ENCODE results near the gene DIS3L2. TPM values are rescaled to one million over a fixed set of nuclear protein-coding genes. Genes with fewer than 3 reads are reported as not detected.

DIS3L2 gene
- total and polyA plus RNA-seq, 2 experiments from 2014 or later = 9.3 to 15.6 TPM

DNA sequence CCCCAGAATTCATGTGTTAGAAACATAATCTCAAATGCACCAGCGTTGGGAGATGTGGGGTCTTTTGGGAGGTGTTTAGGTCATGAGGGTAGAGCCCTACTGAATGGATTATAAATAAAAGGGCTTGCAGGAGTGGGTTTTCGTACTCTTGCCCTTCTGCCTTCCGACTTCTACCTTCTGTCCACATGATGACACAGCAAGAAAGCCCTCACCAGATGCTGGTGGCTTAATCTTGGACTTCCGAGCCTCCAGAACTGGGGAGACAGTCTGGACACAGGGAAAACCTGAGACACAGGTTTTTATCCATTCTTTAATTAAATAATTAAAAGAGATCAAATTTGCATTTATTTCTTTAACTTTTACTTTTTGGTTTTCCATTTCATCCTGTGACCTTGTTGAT, 87.8 kb downstream of the DIS3L2 start:
- Histone ChIP-seq H3K4me2 (ENCODE audit: unreplicated experiment) (no peak overlapping the region), H3K9me2 (ENCODE audit: insufficient read depth) (no peaks in the 10 kb centered on the region), H3K9ac (no peak overlapping the region), H3K27me3 (replicated peaks; ENCODE audit: insufficient read depth) (no peaks in the 10 kb centered on the region), H3K79me2 (ENCODE audit: insufficient read depth) (peaks cover 5% of the 10 kb centered on the region; the same call in 1 of the 2 replicates), H2AFZ (no peak overlapping the region), H3K9me3 (ENCODE audit: low read depth) (no peaks in the 10 kb centered on the region), H3K4me3 (no peak overlapping the region), H3K27ac (no peak overlapping the region), H4K20me1 (ENCODE audit: insufficient read depth) (no peaks in the 10 kb centered on the region), H3K36me3 (ENCODE audit: low read depth) (no peaks in the 10 kb centered on the region), H3F3A (ENCODE audit: insufficient read depth) (no peaks in the 10 kb centered on the region), H3K4me1 (ENCODE audit: insufficient read depth) (no peaks in the 10 kb centered on the region)
- DNase-seq = no peak
- WGBS, 2 experiments (ENCODE audit: low coverage in 1 of 2, low lambda C conversion rate in 2 of 2, missing lambda C conversion rate in 2 of 2) = 96% methylated on average over 4 of the region's 4 CpGs
- in situ Hi-C loops (cut with MboI) = no loop called here
- TF ChIP-seq EZH2phosphoT487 (IDR thresholded peaks at IDR 0.05; ENCODE audit: insufficient read depth, low read depth) (no peak), EZH2 (IDR thresholded peaks at IDR 0.05; ENCODE audit: insufficient read depth, poor library complexity, severe bottlenecking) (no peak)

DNA sequence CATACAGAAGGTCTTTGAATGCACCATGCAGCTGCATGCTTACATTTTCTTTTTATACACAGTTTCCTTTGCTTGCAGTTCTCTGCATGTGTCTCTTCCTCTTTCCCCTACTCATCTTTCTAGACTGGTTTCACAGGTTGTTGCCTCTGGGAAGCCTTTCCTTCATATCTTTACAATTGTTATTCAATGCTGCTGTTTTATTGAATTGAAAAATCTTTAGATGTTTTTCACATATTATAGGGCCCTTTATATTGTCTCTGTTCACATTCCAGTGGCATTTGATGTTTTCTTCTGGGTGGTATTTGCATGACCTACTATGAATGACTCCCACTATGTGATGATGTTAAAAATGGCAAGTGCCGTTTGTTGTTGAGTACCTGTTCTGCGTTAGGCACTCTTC, 91.1 kb downstream of the DIS3L2 start:
- H3K27me3 ChIP-seq (replicated peaks; ENCODE audit: insufficient read depth) = no peaks in the 10 kb centered on the region
- no peak overlapping the region for H3K4me2 ChIP-seq (ENCODE audit: unreplicated experiment)
- H3F3A ChIP-seq (ENCODE audit: insufficient read depth) = no peaks in the 10 kb centered on the region
- H3K9me2 ChIP-seq (ENCODE audit: insufficient read depth) = no peaks in the 10 kb centered on the region
- H3K36me3 ChIP-seq (ENCODE audit: low read depth) = no peaks in the 10 kb centered on the region
- in situ Hi-C loops (cut with MboI) = no loop called here
- no peak overlapping the region for H3K9ac ChIP-seq
- TF ChIP-seq EZH2phosphoT487 (IDR thresholded peaks at IDR 0.05; ENCODE audit: insufficient read depth, low read depth) = no peak
- TF ChIP-seq EZH2 (IDR thresholded peaks at IDR 0.05; ENCODE audit: insufficient read depth, poor library complexity, severe bottlenecking) = no peak
- no peak overlapping the region for H3K4me3 ChIP-seq
- peaks cover 11% of the 10 kb centered on the region for H3K79me2 ChIP-seq (ENCODE audit: insufficient read depth)
- H3K4me1 ChIP-seq (ENCODE audit: insufficient read depth) = no peaks in the 10 kb centered on the region
- 64 to 75% methylated on average over 2 of the region's 2 CpGs for WGBS, 2 experiments (ENCODE audit: low coverage in 1 of 2, low lambda C conversion rate in 2 of 2, missing lambda C conversion rate in 2 of 2)
- no peaks in the 10 kb centered on the region for H3K9me3 ChIP-seq (ENCODE audit: low read depth)
- H2AFZ ChIP-seq = no peak overlapping the region
- H4K20me1 ChIP-seq (ENCODE audit: insufficient read depth) = no peaks in the 10 kb centered on the region
- no peak overlapping the region for H3K27ac ChIP-seq
- no peak for DNase-seq

DNA sequence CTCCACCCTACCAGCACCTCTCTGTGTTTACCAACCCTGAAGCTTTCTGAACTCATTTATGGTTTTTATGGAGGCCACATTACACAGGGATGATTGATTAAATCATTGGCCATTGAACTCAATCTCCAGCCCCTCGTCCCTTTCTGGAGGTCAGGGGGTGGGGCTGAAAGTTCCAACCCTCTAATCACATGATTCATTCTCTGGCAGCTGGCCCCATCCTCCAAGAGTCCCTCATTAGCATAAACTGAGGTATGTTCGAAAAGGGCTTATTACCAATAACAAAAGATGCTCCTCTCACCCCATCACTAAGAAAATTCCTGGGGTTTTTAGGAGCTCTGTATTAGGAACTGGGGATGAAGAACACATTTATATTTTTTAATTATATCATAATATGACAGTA, 92.3 kb downstream of the DIS3L2 start:
- Histone ChIP-seq H3K79me2 (ENCODE audit: insufficient read depth) (peaks cover 6% of the 10 kb centered on the region; the same call in 1 of the 2 replicates), H3K27me3 (replicated peaks; ENCODE audit: insufficient read depth) (no peaks in the 10 kb centered on the region), H4K20me1 (ENCODE audit: insufficient read depth) (no peaks in the 10 kb centered on the region), H3K4me3 (no peak overlapping the region), H3K4me2 (ENCODE audit: unreplicated experiment) (no peak overlapping the region), H3K9me3 (ENCODE audit: low read depth) (no peaks in the 10 kb centered on the region), H3K27ac (no peak overlapping the region), H3K9ac (no peak overlapping the region), H3K36me3 (ENCODE audit: low read depth) (no peaks in the 10 kb centered on the region), H3F3A (ENCODE audit: insufficient read depth) (no peaks in the 10 kb centered on the region), H3K4me1 (ENCODE audit: insufficient read depth) (no peaks in the 10 kb centered on the region), H2AFZ (no peak overlapping the region), H3K9me2 (ENCODE audit: insufficient read depth) (no peaks in the 10 kb centered on the region)
- 90 to 98% methylated on average over 2 of the region's 2 CpGs for WGBS, 2 experiments (ENCODE audit: low coverage in 1 of 2, low lambda C conversion rate in 2 of 2, missing lambda C conversion rate in 2 of 2)
- TF ChIP-seq EZH2 (IDR thresholded peaks at IDR 0.05; ENCODE audit: insufficient read depth, poor library complexity, severe bottlenecking) (no peak), EZH2phosphoT487 (IDR thresholded peaks at IDR 0.05; ENCODE audit: insufficient read depth, low read depth) (no peak)
- no peak for DNase-seq
- in situ Hi-C loops (cut with MboI) = no loop called here

DNA sequence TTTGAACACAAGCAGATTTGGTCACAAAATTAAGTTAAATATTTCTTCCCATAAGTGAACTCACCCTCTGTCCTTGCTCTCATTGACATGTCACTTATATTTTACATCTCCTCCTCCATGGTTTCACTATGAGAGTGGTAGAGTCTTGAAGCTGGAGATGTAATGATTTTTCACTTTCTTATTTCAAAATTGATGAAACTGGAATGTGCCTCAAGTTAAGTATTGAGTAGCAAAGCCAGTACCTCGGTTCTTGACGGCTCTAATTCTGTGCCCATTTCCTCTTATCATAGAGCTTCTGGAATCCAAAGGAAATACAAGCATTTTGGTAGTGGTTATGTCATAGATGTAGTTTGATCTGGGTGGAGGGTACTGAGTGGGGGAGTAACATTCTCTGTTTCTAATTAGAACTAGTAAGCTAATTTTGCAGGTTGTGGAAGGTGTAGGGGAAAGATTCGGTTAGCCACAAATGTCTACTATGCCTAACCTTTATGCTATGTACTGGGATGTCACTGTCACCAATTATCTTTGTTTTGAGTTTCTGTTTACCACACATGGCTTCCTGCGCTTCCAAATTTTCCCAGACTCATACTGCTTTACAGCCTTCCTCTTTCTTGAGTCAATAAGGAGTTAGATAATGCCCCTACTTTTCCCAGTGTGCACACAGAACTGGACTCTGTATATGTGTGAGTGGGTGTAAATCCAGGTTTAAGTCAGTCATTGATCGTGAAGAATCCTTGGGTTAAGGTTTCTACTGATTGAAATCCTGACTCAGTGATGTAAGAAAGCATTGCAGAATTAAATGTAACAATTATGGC, 96.8 kb downstream of the DIS3L2 start:
- no peaks in the 10 kb centered on the region for H3K4me1 ChIP-seq (ENCODE audit: insufficient read depth)
- 0 out of 2 replicates have a peak, but pooled peaks cover 7% of the 10 kb centered on the region for H4K20me1 ChIP-seq (ENCODE audit: insufficient read depth)
- no peaks in the 10 kb centered on the region for H3K9me2 ChIP-seq (ENCODE audit: insufficient read depth)
- 59% methylated on average over 5 of the region's 5 CpGs for WGBS, 2 experiments (ENCODE audit: low coverage in 1 of 2, low lambda C conversion rate in 2 of 2, missing lambda C conversion rate in 2 of 2)
- in situ Hi-C loops (cut with MboI) = no loop called here
- no peak overlapping the region for H3K4me2 ChIP-seq (ENCODE audit: unreplicated experiment)
- no peaks in the 10 kb centered on the region for H3K9me3 ChIP-seq (ENCODE audit: low read depth)
- H3K9ac ChIP-seq = no peak overlapping the region
- no peak overlapping the region for H3K4me3 ChIP-seq
- TF ChIP-seq EZH2 (IDR thresholded peaks at IDR 0.05; ENCODE audit: insufficient read depth, poor library complexity, severe bottlenecking) = no peak
- no peak for TF ChIP-seq EZH2phosphoT487 (IDR thresholded peaks at IDR 0.05; ENCODE audit: insufficient read depth, low read depth)
- no peak overlapping the region for H2AFZ ChIP-seq
- H3K27ac ChIP-seq = no peak overlapping the region
- H3K79me2 ChIP-seq (ENCODE audit: insufficient read depth) = peaks cover 27% of the 10 kb centered on the region; the same call in 1 of the 2 replicates
- no peaks in the 10 kb centered on the region for H3K36me3 ChIP-seq (ENCODE audit: low read depth)
- no peak for DNase-seq
- H3F3A ChIP-seq (ENCODE audit: insufficient read depth) = no peaks in the 10 kb centered on the region
- H3K27me3 ChIP-seq (replicated peaks; ENCODE audit: insufficient read depth) = no peaks in the 10 kb centered on the region
